ENCODE measurements around the gene CDK2AP2. TPM values are rescaled to one million over a fixed set of nuclear protein-coding genes. Genes with fewer than 3 reads are reported as not detected.

Gene CDK2AP2
- total and polyA plus RNA-seq, 9 of the 15 experiments (the other 6 are each of a cell fraction or from before 2014, with no cell fraction given): 4.4 to 47.4 (median 21.7) TPM

GRCh38 chr11:67504005-67504949 lies 3.7 kb downstream of the CDK2AP2 start (continued):
- TF ChIP-seq, protein P1, sequence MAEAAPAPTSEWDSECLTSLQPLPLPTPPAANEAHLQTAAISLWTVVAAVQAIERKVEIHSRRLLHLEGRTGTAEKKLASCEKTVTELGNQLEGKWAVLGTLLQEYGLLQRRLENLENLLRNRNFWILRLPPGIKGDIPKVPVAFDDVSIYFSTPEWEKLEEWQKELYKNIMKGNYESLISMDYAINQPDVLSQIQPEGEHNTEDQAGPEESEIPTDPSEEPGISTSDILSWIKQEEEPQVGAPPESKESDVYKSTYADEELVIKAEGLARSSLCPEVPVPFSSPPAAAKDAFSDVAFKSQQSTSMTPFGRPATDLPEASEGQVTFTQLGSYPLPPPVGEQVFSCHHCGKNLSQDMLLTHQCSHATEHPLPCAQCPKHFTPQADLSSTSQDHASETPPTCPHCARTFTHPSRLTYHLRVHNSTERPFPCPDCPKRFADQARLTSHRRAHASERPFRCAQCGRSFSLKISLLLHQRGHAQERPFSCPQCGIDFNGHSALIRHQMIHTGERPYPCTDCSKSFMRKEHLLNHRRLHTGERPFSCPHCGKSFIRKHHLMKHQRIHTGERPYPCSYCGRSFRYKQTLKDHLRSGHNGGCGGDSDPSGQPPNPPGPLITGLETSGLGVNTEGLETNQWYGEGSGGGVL (CRISPR knock-in tag; IDR thresholded peaks at IDR 0.05): no peak
- TF ChIP-seq EP300 (IDR thresholded peaks at IDR 0.05; ENCODE audit: low read length): no peak
- TF ChIP-seq ZNF12 (CRISPR knock-in tag; IDR thresholded peaks at IDR 0.05): 0 out of 2 replicates have a peak, but pooled peaks have one; percentile 48
- TF ChIP-seq SNAPC5 (CRISPR knock-in tag; IDR thresholded peaks at IDR 0.05): no peak
- TF ChIP-seq, protein P2, sequence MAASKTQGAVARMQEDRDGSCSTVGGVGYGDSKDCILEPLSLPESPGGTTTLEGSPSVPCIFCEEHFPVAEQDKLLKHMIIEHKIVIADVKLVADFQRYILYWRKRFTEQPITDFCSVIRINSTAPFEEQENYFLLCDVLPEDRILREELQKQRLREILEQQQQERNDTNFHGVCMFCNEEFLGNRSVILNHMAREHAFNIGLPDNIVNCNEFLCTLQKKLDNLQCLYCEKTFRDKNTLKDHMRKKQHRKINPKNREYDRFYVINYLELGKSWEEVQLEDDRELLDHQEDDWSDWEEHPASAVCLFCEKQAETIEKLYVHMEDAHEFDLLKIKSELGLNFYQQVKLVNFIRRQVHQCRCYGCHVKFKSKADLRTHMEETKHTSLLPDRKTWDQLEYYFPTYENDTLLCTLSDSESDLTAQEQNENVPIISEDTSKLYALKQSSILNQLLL (CRISPR knock-in tag; IDR thresholded peaks at IDR 0.05; ENCODE audit: borderline replicate concordance): no peak
- TF ChIP-seq ZBTB7A (IDR thresholded peaks at IDR 0.05; ENCODE audit: borderline replicate concordance, control insufficient read depth, low read depth, low read length): peak; percentile 39; the same call in 1 of the 2 replicates
- TF ChIP-seq HDAC6 (IDR thresholded peaks at IDR 0.05; ENCODE audit: low read depth, low read length): 0 out of 2 replicates have a peak, but pooled peaks have one; percentile 51
- peak; percentile 58; the same call in 1 of the 2 replicates for TF ChIP-seq FOXP1 (CRISPR knock-in tag; IDR thresholded peaks at IDR 0.05)
- TF ChIP-seq ARHGAP35 (IDR thresholded peaks at IDR 0.05; ENCODE audit: partially characterized antibody): no peak
- 0 out of 2 replicates have a peak, but pooled peaks have one; percentile 24 for TF ChIP-seq ZBTB40 (IDR thresholded peaks at IDR 0.05)
- no peak for TF ChIP-seq ZBTB40 (CRISPR knock-in tag; IDR thresholded peaks at IDR 0.05)
- no peak for TF ChIP-seq ZNF586 (CRISPR knock-in tag; conservative IDR thresholded peaks at IDR 0.05)
